Measurements from ENCODE around the gene RSRC1.
A peak's percentile ranks its signal among the peaks of the same experiment; 100 is the strongest.

The RSRC1 gene

DNA sequence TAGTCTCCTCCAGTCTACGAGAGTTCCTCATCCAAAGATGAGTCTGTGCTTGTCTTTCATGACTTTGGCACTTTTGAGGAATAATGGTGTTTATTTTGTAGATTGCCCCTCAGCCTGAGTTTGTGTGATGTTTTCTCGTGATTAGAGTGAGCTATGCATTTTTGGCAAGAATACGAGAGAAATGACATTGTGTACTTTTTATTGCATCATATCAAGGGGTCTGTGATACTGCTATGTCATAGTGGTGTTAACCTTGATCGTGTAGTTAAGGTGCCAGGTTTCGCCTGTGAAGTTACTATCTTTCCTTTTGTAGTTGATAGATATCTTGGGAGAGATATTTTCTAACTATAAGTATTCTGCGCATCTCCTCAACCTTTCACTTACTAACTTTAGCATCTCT lies 18.9 kb downstream of the RSRC1 start:
- DNase-seq (ENCODE audit: low spot score), result no peak

DNA sequence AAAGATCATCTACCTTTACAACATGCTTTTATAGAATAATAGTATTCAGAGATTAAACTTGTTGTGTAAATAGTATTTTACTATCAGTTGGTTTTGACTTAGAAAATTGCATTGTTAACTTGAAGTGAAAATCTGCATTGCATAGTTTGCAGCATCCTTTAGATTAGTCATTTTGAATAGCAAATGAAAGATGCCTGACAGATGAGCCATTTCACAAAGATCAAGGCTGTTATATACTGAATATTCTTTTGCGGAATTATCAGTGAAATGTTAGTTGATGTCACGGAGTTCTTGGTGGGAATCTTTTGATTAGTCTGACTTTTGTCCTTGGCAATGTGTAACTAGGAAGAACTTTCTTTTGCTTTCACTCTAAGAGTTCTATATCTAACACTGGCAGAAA lies 24.5 kb downstream of the RSRC1 start:
- DNase-seq (ENCODE audit: low spot score), result no peak

DNA sequence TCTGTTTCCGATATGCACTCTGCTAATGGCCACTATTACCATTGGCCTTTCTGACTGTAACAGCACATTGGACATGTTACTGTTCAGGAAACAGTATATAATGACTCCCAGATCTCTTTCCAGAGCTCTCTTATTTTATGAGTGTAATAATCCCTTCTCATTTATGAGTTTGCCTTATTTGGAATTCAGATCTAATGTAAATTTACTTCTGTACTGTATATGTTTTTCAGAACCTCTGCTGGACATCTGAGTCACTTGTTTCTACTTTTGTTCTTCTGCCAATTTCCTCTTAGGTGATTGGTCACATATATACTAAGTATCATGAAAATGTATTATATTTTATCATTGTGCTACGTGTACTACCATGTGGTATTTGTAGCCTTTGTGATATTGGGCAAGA lies 30.5 kb downstream of the RSRC1 start:
- DNase-seq (ENCODE audit: low spot score), result no peak

DNA sequence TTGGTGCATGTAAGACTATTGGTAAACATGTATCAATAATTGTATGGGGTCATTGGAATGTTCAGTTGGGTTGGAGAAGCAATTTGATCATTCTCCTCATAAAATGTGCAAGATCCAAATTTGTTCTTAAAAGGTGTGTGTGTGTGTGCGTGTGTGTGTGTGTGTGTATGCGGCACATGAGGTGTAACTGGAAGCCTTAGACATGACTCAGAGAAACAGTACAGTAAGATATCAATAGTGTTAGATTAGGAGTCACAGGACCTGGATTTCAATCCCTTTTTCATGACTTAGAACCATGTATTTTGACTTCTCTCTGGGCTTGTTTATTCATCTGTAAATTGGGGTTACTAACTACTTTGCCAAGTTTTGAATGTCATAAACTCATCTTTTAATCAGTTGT lies 38.3 kb downstream of the RSRC1 start:
- no peak for DNase-seq (ENCODE audit: low spot score)

DNA sequence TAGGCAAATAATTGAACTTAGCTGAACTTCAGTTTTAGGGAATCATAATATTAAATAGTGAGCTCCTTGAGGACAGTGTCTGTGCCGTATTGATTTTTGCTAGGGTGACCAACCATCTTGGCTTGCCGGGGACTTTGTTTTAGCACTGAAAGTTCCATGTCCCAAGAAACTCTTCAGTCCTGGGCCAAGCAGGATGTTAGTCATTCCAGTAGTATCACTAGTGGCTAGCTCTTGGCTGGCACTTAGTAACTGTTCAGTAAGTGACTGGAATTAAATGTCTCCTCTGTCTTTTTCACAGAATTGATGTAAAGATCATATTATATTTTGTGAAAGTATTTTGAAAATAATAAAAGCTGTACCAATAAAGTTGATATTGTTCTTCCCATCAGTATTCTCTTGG lies 42.3 kb downstream of the RSRC1 start:
- DNase-seq (ENCODE audit: low spot score), result no peak

DNA sequence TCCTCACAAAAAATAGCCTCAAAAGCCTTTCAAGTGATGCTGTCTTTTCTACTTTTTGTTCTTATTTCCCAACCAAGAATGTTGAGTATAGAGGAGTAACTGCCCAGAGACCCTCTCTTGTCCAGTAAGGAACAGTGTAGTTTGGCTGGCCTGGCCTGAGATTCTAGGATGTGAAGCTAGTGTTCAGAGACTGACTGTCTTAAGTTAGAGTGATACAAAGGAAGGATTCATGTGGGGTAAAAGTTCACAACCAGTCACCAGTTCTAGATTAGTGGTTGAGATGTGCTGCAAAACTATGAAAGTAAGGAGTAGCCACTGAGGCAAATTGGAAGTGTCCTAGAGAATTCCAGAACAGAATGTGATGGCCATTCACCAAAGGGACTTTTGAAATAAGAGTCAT lies 49.1 kb downstream of the RSRC1 start:
- DNase-seq (ENCODE audit: low spot score), result peak; percentile 23

DNA sequence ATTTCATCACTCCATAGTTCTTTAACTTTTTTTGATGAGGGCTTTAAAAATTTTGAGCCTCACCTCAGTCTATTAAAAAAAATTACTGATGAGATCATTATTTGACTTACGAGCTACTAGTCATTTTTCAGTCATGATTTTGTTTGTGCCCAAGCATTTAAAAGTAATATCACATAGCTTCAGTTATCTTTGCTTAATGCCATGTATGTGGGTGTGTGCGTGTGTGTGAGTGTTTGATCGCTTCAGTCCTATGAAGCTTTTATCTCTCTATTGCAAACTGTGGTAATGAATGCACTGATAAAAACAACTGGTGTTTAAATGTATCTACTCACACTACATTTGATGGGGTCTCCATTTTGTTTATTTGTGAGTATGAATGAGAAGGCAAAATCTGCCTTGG lies 49.8 kb downstream of the RSRC1 start:
- peak; percentile 66 for DNase-seq (ENCODE audit: low spot score)

DNA sequence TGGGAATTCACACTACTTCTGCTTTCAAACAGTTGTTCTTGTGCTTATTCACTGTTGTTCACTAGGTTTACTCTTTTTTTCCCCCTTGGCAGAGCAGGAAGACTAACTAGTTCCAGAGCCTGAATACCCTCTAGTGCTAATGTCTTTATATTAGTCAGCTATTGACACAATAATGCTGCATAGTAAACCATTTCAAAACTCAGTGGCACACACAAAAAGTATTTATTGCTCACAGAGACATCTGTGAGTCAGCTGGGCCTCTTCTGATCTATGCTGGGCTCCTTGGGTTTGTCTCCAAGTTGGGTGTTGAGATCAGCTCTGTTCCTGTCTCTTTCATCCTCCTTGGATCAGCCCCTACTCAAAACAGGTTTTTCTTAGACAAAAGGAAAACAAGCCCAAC lies 51.1 kb downstream of the RSRC1 start:
- DNase-seq (ENCODE audit: low spot score), result no peak

DNA sequence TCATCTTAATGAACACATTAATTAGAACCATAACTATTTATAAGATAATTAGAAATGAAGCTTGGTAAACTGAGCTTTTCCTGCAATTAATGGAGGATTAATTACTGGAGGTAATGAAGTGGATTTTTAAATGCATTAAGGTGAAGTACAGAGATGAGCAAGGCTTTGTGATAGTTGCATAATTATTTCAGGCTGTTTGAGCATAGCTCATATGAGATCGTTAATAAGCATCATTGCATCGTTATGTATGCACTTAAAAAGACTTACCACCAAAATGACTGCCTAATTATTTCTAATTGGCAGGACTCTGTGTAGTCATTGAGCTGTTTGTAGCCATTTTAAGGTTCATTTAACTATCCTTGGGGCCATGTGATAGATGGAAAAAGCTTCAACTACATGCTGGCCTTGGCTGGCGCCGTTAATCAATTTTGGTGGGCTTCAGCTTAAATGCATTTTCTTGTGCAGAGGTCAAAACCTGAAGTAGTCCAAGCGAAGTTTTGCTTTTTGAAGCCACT lies 55.3 kb downstream of the RSRC1 start:
- DNase-seq (ENCODE audit: low spot score), result no peak

DNA sequence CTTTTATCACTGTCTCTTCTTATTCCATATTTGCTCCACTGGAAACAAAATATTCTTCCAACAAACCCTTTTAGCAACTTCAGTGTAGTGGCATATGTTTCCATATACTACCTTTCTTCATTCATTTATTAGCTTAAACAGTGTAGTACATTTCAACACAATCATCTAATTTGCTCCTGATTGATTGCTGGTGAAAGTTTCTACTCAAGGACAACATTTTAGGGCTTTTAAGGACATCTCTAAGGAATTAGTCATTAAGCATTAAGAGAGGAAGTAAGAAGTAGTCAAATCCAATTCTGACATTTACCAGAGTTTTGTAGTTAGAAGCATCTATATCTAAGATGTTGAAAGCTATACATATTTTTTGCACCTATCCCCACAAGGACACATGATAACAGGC lies 55.8 kb downstream of the RSRC1 start:
- DNase-seq (ENCODE audit: low spot score), result no peak

DNA sequence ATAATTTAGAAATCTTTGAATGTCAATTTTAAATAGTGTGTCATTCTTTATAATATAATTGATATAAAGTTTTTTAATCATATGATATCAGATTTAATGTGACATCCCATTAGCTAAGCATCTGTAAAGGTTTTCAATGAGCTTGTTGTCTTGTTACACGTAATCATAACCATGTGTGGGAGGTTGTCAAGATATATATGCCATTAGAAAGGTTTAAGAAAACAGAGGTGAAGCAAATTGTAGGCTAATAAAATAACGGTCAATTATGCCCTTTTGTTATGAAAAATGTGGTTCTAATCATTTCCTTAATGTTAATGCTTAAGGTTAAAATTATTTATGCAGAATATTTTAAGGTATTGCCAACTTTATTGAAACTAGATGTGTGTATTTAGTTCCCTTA lies 56.3 kb downstream of the RSRC1 start:
- DNase-seq (ENCODE audit: low spot score), result no peak

DNA sequence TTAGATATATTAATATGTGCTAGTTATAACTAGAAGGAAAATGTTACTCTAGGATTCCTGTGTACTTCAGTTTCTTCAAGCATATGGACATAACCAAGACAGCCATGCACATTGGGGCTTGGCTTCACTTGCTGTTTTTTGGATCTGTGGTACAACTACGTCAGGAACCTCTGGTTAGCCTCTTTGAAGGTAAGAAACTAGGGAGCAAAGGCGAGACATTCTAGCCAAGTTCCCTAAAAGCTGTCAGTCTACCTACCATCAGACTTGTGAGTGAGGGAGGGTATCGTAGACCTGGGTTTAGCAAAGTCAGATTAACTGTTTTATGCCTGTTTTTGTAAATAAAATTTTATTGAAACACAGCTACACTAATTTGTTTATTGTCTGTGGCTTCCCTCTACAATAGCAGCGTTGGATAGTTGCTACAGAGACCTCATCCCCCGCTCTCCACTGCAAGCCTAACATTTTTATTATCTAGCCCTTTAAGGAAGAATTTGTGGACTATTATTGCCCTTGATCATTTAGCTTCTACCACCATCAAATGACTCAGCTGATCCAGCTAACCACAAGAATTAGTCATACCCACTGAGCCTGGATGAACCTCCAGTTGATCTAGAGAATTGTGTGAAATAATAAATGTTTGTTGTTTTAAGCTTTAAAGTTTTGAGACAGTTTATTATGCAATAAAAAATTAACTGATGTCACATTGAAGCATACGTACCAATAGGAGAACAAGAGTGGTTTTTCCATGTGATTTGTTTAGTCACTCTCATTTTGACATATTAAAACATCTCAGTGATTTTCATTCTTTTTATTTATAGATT lies 58.1 kb downstream of the RSRC1 start:
- DNase-seq (ENCODE audit: low spot score), result peak; percentile 45

DNA sequence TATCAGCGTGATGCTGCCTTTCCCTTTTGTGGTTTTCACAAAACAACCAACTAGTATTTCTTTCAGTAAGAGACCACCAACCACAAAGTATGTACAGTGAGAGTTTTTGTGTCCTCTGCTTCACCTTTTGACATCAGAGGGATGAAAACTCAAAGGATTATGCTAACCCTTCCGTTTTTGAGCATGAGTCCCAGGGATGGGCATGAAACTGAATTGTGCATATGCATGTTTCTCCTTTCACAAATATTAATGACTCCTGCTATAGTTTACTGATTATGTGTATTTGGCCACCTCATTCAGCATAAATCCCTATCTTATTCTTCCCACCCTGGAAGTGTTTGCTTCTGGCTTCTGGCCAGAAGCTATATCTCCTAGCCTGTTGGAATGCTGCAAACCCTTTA lies 59.2 kb downstream of the RSRC1 start:
- no peak for DNase-seq (ENCODE audit: low spot score)

DNA sequence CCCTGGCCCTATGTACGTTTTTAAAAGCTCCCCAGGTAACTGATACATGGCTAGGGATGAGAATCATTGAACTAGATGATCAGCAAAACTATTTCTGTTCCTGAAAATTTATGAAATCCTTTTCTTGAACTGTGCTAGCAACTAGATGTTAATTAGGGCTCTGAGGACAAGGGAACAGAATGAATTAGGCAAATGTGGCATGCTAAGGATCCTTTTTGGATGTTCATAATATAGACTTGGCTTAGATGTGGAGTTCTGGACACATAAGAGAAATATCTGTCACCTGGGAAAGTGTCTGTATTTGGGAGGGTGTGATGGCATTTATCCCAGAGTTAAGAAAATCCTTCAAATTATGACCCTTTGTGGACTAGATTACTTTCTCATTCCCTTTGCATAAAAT lies 71.2 kb downstream of the RSRC1 start:
- DNase-seq (ENCODE audit: low spot score), result no peak

DNA sequence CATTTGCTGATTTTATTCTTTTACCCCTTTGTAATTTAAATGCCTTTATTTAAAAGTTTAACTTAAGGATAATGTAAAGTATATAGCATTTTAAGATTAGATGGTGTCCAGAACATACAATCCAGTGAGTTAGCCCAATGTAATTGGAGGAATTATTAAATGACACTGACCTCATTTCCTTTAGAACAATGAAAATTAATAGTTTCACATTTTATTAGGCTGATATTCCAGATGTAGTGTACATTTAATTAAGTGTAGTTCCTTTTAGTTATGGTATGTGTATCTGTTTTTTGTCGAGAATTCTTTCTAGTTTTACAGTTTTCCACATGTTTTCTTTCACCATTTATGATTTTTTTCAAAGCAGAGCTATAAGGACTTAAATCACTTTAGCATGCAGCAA lies 75.8 kb downstream of the RSRC1 start:
- no peak for DNase-seq (ENCODE audit: low spot score)

DNA sequence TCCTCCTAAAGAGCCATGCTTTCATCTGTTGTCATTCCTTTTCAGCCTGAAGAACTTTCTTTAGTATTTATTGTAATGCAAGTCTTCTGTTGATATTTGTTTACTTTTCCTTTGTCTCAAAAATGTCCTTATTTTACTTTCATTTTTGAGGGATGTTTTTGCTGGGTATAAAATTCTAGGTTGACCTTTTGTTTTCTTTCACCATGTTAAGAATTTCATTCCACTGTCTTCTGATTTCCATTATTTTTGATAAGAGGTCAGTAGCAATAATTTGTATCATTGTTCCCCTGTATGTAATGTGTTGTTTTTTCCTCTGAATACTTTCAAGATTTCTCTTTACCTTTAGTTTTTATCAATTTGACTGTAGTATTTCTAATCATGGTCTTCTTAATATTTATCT lies 91.1 kb downstream of the RSRC1 start:
- DNase-seq (ENCODE audit: low spot score), result no peak

DNA sequence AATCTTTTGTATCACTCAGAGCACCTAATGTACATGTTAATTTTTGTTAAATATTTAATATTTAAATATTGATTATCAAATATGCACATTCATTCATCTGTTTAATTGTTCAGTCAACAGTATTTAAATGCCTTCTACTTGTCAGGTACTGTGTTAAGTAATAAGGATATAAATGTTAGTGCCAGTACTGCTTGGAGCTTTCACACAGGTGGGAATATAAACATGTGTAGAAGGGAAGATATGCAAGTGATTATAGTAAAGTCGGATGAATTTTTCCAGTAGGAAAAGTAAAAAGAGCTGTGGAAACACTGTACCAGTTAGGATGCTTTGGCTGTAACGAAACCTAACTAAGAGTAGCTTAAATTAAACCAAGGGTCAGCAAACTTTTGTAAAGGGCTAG lies 95.4 kb downstream of the RSRC1 start:
- no peak for DNase-seq (ENCODE audit: low spot score)

DNA sequence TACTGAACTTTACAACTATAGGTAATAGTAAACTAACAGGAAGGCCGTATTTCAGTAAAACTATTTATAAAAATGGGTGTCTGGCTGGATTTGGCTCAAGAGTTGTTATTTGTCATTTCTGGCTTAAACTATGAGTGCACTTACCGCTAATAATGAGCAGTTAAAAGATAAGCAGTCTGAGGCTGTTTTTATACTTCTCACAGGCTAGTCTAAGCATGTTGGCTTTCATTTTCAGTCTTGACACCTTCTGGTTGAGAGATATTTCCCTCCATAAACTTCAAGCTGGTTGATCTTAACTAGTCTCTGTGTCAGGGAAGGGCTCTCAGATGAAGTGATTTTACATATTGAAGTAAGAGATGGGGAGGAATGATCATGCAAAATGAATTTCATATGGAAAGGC lies 96.1 kb downstream of the RSRC1 start:
- DNase-seq (ENCODE audit: low spot score), result no peak

DNA sequence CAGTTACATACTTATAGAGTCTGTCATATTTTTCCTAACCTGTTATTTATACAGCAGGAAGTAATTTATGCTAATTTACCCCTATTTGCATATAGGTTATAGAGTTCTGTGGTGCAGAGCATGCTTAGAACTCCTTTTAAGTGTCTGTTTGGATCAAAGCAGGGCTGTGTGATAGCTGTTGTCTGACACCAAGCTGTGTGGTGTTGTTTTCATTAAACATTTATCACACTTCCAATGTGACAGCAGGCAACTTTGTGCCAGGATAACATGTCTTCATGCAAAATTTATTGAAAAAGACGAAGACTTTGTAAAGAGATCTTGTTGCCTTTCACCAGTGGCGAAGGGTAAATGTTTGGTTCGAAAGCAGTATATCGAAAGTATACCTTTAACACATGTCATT lies 100.2 kb downstream of the RSRC1 start:
- no peak for DNase-seq (ENCODE audit: low spot score)

DNA sequence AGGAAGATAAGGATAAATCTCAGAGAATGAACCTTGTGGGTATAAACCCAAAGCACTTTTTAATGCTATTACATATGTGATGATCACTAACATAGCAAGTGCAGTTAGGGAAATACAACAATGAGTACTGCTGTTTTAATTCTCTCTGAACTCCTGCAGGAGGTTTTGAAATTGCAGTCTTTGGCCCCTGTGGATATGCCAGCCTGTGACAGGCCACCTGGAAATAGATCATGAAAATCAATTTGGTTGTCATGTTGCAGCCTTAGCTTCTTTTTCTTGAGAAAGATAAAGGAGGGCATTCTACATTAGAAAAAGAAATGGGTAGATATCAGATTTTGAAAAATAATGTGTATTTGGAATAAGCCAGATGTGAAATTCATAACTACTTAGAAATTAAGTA lies 103.6 kb downstream of the RSRC1 start:
- no peak for DNase-seq (ENCODE audit: low spot score)

DNA sequence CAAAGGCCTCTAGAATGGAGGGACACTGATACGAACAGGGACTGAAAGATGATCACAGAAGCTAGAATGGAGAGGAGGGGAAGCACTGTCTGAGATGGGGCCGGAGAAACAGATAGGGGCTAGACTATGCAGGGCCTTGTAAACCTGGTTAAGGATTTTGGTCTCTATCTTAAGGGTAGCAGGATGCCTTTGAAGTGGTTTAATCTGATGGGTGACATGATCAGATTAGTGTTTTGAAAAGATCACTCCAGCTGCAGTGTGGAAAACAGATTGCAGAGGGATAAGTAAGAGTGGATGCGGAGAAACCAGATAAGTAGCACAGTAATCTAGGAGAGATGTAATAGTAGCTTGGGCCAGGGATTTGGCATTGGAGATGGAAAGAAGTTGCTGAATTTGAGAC lies 108.1 kb downstream of the RSRC1 start:
- no peak for DNase-seq (ENCODE audit: low spot score)

DNA sequence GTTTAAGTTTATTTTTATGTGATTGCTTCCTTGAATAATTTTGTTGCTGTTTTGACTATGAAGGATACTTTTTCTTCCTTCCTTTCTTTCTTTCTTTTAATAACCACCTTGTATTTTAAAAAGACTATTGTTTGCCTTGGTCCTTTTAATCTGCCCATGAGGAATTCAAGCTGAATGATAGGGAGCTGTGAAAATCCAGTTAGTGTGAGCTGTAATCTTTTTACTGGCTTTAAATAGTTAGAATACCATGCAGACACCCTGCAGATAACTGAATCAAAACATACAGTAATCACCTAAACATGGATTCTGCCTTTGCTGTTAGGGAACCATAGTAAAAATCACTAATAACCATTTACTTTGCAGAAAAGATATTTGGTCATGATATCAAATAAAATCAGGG lies 110.7 kb downstream of the RSRC1 start:
- DNase-seq (ENCODE audit: low spot score), result no peak

DNA sequence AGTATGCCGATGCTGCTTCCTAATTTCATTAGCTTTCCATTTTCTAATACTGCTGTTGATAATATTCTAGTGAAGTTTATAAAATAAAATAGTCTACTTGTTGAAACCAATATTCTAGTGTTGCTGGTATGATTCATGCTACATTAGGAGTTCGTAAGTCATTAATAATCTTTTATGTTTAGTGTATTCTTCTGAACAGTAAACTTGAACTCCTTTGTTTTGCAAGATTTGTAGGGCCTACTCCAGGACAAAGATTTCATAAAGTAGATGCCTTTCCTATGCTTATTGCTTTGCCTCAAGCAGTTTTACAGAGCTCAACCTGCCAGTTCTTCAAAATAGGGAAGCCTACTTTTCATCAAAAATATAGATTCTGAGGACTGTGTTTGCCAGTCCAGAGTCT lies 111.5 kb downstream of the RSRC1 start:
- no peak for DNase-seq (ENCODE audit: low spot score)

DNA sequence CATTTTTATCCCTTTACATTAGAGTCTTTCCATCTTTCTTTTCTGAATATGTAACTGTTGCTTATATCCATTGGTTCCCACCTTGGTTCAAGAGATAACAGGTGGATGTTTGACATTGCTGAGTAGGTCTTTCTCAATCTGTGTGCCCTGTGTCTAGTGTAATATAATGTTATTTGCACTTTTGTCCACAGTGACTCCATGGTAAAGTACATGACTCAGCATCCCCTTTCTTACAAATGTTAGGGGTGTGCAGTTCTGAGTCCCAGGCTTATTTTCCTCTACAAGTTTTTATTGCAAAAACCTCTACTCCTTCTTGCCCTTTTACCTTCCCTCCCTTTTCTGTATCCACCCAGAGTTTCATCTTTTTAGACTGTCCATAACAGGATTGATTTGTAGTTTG lies 116.5 kb downstream of the RSRC1 start:
- DNase-seq (ENCODE audit: low spot score), result no peak

Measured in hematopoietic multipotent progenitor cell treated with erythropoietin and hydrocortisone succinate and interleukin-3 and kit ligand, for 17 days (in vitro differentiated cells).